Activated CD8-positive, alpha-beta memory T cell treated with anti-CD3 and anti-CD28 coated beads, Interleukin-2, amount 50 U/mL, for 4 hours (primary cell): ENCODE data around the gene CCDC50.

ENCODE experiments used
- DNase-seq: peaks from one replicate; pipeline ENCODE4 v3.0.0-alpha.2; 2020

CCDC50 gene

GRCh38 chr3:191352014-191352413, 22.8 kb downstream of the CCDC50 start:
- DNase-seq, result no peak

GRCh38 chr3:191353022-191353777, 24.0 kb downstream of the CCDC50 start:
- DNase-seq, result no peak

- DNase-seq, result no peak
Measured at GRCh38 chr3:191355406-191355805, 26.2 kb downstream of the CCDC50 start.

GRCh38 chr3:191356631-191357439, 27.6 kb downstream of the CCDC50 start:
- no peak for DNase-seq

GRCh38 chr3:191357909-191358308, 28.7 kb downstream of the CCDC50 start:
- no peak for DNase-seq

GRCh38 chr3:191358929-191359328, 29.7 kb downstream of the CCDC50 start:
- DNase-seq, result no peak

- no peak for DNase-seq
Measured at GRCh38 chr3:191360620-191361019, 31.4 kb downstream of the CCDC50 start.

- DNase-seq, result no peak
Measured at GRCh38 chr3:191361456-191361855, 32.3 kb downstream of the CCDC50 start.

- no peak for DNase-seq
Measured at GRCh38 chr3:191362037-191362436, 32.8 kb downstream of the CCDC50 start.

GRCh38 chr3:191362524-191363090, 33.4 kb downstream of the CCDC50 start:
- DNase-seq, result no peak

- no peak for DNase-seq
Measured at GRCh38 chr3:191363221-191363620, 34.0 kb downstream of the CCDC50 start.

- no peak for DNase-seq
Measured at GRCh38 chr3:191366675-191367074, 37.5 kb downstream of the CCDC50 start.

GRCh38 chr3:191368755-191369615, 39.8 kb downstream of the CCDC50 start:
- DNase-seq, result no peak

- no peak for DNase-seq
Measured at GRCh38 chr3:191369616-191370010, 40.4 kb downstream of the CCDC50 start.

- no peak for DNase-seq
Measured at GRCh38 chr3:191372122-191372521, 42.9 kb downstream of the CCDC50 start.

GRCh38 chr3:191373327-191373726, 44.1 kb downstream of the CCDC50 start:
- no peak for DNase-seq

- no peak for DNase-seq
Measured at GRCh38 chr3:191376516-191377141, 47.4 kb downstream of the CCDC50 start.

- DNase-seq, result no peak
Measured at GRCh38 chr3:191378142-191378812, 49.1 kb downstream of the CCDC50 start.

- DNase-seq, result no peak
Measured at GRCh38 chr3:191379446-191379845, 50.3 kb downstream of the CCDC50 start.

- no peak for DNase-seq
Measured at GRCh38 chr3:191380001-191380400, 50.8 kb downstream of the CCDC50 start.

- DNase-seq, result no peak
Measured at GRCh38 chr3:191381303-191381702, 52.1 kb downstream of the CCDC50 start.

GRCh38 chr3:191382661-191383060, 53.5 kb downstream of the CCDC50 start:
- DNase-seq, result no peak
